Measurements from ENCODE around the gene PRKCB.
"Not testable (repeated sequence)": the region's sequence is repeated elsewhere in the genome, so short reads cannot be mapped to it uniquely, and the experiment has no call there.

Gene PRKCB

GRCh38 chr16:23909792-23910418, 74.1 kb downstream of the PRKCB start:
- H3K4me3 ChIP-seq (replicated peaks; ENCODE audit: low read depth, low read length) = no peak overlapping the region
- TF ChIP-seq, protein P1, sequence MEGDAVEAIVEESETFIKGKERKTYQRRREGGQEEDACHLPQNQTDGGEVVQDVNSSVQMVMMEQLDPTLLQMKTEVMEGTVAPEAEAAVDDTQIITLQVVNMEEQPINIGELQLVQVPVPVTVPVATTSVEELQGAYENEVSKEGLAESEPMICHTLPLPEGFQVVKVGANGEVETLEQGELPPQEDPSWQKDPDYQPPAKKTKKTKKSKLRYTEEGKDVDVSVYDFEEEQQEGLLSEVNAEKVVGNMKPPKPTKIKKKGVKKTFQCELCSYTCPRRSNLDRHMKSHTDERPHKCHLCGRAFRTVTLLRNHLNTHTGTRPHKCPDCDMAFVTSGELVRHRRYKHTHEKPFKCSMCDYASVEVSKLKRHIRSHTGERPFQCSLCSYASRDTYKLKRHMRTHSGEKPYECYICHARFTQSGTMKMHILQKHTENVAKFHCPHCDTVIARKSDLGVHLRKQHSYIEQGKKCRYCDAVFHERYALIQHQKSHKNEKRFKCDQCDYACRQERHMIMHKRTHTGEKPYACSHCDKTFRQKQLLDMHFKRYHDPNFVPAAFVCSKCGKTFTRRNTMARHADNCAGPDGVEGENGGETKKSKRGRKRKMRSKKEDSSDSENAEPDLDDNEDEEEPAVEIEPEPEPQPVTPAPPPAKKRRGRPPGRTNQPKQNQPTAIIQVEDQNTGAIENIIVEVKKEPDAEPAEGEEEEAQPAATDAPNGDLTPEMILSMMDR (IDR thresholded peaks at IDR 0.05; ENCODE audit: low read length, missing control alignments) = no peak
- DNase-seq (ENCODE audit: low read depth) = no peak

GRCh38 chr16:23914946-23915530, 79.3 kb downstream of the PRKCB start:
- no peak overlapping the region for H3K4me3 ChIP-seq (replicated peaks; ENCODE audit: low read depth, low read length)
- no peak for DNase-seq (ENCODE audit: low read depth)
- TF ChIP-seq, protein P1 (IDR thresholded peaks at IDR 0.05; ENCODE audit: low read length, missing control alignments) = no peak

DNA sequence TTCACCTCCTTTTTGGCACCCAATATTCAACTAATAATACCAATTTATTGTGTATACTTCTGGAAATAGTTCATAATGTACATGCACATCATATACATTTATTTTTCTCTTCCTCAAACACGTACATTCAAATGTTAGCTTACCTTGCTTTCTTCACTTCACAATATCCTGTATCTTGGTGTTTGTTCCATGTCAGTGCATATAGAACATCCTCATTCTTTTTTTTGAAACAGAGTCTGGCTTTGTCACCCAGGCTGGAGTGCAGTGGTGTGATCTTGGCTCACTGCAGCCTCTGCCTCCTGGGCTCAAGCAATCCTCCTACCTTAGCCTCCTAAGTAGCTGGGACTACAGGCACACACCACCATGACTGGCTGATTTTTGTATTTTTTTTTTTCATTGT, 80.8 kb downstream of the PRKCB start:
- not testable (repeated sequence) for H3K4me3 ChIP-seq (replicated peaks; ENCODE audit: low read depth, low read length); DNase-seq (ENCODE audit: low read depth)

GRCh38 chr16:23917621-23918020, 81.8 kb downstream of the PRKCB start:
- TF ChIP-seq, protein P1 (IDR thresholded peaks at IDR 0.05; ENCODE audit: low read length, missing control alignments) = no peak
- no peak overlapping the region for H3K4me3 ChIP-seq (replicated peaks; ENCODE audit: low read depth, low read length)
- no peak for DNase-seq (ENCODE audit: low read depth)

GRCh38 chr16:23920446-23920845, 84.7 kb downstream of the PRKCB start:
- no peak for DNase-seq (ENCODE audit: low read depth)
- TF ChIP-seq, protein P1 (IDR thresholded peaks at IDR 0.05; ENCODE audit: low read length, missing control alignments) = no peak
- no peak overlapping the region for H3K4me3 ChIP-seq (replicated peaks; ENCODE audit: low read depth, low read length)

- TF ChIP-seq, protein P1 (IDR thresholded peaks at IDR 0.05; ENCODE audit: low read length, missing control alignments) = no peak
- DNase-seq (ENCODE audit: low read depth) = no peak
- no peak overlapping the region for H3K4me3 ChIP-seq (replicated peaks; ENCODE audit: low read depth, low read length)
Measured at GRCh38 chr16:23920899-23921298, 85.1 kb downstream of the PRKCB start.

DNA sequence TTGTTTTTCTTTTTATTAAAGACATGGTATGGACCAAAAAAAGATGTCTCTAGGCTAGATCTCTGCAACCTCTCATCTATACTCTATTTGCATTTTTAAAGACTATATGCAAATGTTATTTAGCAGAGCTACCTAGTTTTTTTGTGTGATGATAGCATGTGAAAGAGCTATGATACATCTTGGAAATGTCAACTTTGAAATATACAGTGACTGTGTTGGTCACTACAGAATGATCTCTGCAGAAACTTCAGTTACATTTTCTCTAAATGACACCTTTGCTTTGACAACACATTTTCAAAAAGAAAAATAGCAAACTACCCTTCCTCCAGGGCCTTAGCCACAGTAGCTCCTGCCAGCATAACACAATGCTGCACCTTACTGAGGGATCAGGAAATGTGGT, 86.6 kb downstream of the PRKCB start:
- TF ChIP-seq, protein P1 (IDR thresholded peaks at IDR 0.05; ENCODE audit: low read length, missing control alignments) = no peak
- DNase-seq (ENCODE audit: low read depth) = no peak
- no peak overlapping the region for H3K4me3 ChIP-seq (replicated peaks; ENCODE audit: low read depth, low read length)

Measured in fibroblast of pulmonary artery (primary cell).